ENCODE measurements around the gene VRK1.
A peak's percentile ranks its signal among the peaks of the same experiment; 100 is the strongest.
"Not testable (repeated sequence)": the region's sequence is repeated elsewhere in the genome, so short reads cannot be mapped to it uniquely, and the experiment has no call there.

Gene VRK1

GRCh38 chr14:96796851-96797581, at the start of gene VRK1:
VRK1 (plus strand) TSS chr14:96797382; CDS start chr14:96833472, 36,090 bp downstream.
- peak; percentile 95 for DNase-seq (ENCODE audit: low spot score)

GRCh38 chr14:96747608-96748007, 49.6 kb upstream of the VRK1 start:
- DNase-seq (ENCODE audit: low spot score): no peak

DNA sequence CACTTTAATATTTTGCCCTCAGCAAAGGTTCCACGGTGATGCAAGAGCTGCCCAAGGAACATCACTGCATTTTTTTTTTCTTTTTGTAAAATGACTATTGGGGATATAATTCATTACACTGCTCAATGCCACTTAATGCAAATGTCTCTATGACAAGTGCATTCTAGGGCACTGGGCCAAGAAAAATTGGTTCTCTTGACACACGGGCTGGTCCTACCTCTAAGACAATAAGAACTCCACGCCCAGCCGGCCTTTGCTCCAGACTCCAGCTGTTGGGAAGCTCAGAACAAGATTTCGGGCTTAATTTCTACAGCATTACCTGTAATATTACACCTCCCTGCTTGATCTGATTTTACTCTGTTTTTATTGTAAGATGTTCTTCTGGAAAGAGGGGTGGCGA, 48.8 kb upstream of the VRK1 start:
- DNase-seq (ENCODE audit: low spot score): no peak

GRCh38 chr14:96751505-96751904, 45.7 kb upstream of the VRK1 start:
- no peak for DNase-seq (ENCODE audit: low spot score)

GRCh38 chr14:96752125-96752524, 45.1 kb upstream of the VRK1 start:
- no peak for DNase-seq (ENCODE audit: low spot score)

DNA sequence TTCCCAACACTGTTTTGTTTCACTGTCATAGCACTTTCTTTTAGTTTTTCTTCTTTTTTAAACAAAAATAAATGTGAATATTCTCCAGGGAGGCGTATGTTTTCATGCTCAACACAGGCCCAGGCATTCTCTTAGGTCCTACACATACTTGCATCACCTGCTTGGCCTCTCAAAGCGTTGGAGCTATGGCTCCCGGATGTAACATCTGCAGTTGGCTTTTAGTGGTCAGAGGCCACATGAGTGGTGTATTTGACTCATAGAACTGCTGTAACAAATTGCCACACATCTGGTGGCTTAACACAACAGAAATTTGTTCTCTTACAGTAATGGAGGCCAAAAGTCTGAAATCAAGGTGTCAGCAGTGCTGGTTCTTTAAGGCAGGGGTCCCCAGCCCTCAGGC, 44.6 kb upstream of the VRK1 start:
- DNase-seq (ENCODE audit: low spot score): no peak

DNA sequence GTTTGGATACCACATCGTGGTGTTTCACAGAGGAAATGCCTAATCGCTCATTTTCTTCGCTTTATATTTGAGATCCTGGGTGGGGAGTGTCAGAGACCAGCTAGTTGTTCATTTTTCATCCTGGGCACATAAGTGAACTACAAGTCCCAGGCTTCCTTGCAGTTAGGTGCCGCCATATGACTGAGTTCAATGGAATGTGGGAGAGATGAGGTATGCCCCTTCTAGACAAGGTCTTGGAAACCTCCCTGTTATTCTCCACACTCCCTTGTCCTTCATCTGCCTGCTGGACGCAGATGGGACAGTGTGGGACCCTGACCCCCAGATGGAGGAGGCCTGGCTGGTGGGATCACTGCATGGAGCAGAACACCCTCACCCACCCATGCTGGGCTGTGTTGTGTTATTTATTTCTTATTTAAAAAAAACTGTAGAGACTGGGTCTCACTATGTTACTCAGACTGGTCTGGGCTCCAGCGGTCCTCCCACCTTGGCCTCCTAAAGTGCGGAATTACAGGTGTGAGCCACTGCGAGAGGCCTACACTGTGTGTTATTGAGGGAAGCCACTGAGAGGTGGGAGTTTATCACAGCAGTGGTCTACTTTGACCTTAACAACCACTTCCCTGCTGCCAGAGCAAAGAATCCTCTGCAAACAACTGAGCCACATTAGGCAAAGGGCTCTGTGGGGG, 42.9 kb upstream of the VRK1 start:
- DNase-seq (ENCODE audit: low spot score): no peak

DNA sequence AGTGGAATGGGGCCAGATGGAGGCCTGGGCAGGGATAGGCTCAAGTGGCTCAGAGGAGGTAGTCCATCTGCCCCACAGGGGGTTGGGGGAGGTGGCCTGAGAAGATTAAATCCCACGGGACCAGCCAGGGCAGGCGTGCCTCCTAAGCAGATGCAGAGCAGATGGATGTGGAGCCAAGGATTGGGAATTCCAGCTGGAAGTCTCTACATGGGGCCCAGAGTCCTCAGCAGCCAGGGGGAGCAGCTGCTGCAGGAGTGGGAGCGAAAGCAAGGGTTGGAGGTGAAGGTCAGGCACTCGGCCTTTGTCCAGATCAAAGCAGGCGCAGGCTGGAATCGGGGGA, 42.4 kb upstream of the VRK1 start:
- DNase-seq (ENCODE audit: low spot score): no peak

DNA sequence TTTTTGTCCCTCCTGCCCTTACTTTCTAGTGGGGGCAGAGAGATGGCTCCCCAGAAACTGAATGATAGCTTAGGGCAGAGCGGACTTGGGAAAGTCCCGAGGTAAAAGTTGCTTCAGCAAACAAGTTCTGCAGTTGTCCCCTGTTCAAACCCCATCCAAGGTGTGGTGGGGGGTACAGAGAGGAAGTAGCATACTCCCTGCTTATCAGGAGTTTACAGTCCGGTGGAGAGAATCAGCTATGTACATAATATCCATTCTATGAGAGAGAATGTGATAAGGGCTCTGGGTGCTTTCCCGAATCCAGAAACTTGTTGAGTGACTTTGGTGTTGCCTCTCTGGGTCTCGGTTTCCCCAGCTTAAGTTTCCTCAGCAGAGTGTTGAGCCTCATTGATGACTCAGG, 40.4 kb upstream of the VRK1 start:
- no peak for DNase-seq (ENCODE audit: low spot score)

- DNase-seq (ENCODE audit: low spot score): no peak
Measured at GRCh38 chr14:96757456-96757855, 39.7 kb upstream of the VRK1 start.

GRCh38 chr14:96761066-96761465, 36.1 kb upstream of the VRK1 start:
- DNase-seq (ENCODE audit: low spot score): no peak

- DNase-seq (ENCODE audit: low spot score): peak; percentile 84
Measured at GRCh38 chr14:96762650-96763049, 34.5 kb upstream of the VRK1 start.

DNA sequence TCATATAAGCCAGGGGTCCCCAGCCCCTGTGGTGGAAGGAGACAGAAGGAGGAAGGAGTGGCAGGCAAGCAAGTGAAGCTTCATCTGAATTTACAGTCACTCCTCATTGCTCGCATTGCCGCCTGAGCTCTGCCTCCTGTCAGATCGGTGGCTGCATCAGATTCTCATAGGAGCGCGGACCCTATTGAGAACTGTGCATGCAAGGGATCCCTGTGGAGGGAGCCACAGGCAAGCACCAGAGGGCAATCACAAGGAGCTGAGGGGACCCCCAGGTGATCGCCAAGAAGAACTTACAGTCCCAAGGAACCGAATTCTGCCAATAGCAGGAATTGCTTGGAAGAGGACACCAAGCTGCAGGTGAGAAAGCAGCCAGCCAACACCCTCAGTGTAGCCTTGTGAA, 33.2 kb upstream of the VRK1 start:
- no peak for DNase-seq (ENCODE audit: low spot score)

DNA sequence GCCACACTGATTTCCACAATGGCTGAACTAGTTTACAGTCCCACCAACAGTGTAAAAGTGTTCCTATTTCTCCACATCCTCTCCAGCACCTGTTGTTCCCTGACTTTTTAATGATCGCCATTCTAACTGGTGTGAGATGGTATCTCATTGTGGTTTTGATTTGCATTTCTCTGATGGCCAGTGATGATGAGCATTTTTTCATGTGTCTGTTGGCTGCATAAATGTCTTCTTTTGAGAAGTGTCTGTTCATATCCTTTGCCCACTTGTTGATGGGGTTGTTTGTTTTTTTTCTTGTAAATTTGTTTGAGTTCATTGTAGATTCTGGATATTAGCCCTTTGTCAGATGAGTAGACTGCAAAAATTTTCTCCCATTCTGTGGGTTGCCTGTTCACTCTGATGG, 32.0 kb upstream of the VRK1 start:
- not testable (repeated sequence) for DNase-seq (ENCODE audit: low spot score)

DNA sequence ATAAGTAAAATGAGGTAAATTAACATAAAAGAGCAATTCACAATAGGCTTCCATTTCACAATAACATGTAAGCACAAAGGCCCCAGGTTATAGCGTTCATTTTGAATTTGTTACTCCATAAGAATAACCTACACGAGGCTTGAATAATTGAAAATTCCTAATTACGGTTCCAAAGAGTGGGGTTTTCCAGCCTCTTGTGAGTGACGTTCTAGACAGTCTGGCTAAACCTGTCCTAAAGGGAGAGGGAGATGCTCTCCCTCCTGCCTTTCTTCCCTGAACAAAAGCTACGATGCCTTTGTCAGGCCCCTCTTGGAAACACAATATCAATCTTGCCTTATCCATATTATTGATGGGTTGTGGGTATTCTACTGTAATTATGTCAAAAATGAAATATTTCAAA, 24.3 kb upstream of the VRK1 start:
- DNase-seq (ENCODE audit: low spot score): no peak

- DNase-seq (ENCODE audit: low spot score): no peak
Measured at GRCh38 chr14:96776791-96777190, 20.4 kb upstream of the VRK1 start.

GRCh38 chr14:96780500-96780899, 16.7 kb upstream of the VRK1 start:
- no peak for DNase-seq (ENCODE audit: low spot score)

DNA sequence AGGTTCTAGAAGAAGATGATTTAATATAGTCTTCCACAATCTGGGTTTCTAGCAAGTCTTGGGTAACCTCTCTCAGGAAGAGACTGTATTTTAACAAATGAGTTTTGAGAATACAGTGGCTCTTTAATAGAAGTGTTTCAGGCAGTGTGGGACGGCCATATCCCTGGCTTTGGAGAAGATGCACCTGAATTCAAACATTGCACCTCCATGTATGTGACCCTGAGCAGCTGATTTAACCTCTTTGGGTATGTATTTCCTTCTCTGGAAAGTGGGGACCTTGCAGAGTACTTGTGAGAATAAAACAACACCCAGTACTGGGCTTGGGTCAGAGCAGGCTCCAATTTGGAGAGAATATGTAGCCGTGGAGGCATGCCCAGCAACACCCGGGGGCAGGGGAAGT, 15.8 kb upstream of the VRK1 start:
- no peak for DNase-seq (ENCODE audit: low spot score)

- no peak for DNase-seq (ENCODE audit: low spot score)
Measured at GRCh38 chr14:96782436-96782835, 14.7 kb upstream of the VRK1 start.

DNA sequence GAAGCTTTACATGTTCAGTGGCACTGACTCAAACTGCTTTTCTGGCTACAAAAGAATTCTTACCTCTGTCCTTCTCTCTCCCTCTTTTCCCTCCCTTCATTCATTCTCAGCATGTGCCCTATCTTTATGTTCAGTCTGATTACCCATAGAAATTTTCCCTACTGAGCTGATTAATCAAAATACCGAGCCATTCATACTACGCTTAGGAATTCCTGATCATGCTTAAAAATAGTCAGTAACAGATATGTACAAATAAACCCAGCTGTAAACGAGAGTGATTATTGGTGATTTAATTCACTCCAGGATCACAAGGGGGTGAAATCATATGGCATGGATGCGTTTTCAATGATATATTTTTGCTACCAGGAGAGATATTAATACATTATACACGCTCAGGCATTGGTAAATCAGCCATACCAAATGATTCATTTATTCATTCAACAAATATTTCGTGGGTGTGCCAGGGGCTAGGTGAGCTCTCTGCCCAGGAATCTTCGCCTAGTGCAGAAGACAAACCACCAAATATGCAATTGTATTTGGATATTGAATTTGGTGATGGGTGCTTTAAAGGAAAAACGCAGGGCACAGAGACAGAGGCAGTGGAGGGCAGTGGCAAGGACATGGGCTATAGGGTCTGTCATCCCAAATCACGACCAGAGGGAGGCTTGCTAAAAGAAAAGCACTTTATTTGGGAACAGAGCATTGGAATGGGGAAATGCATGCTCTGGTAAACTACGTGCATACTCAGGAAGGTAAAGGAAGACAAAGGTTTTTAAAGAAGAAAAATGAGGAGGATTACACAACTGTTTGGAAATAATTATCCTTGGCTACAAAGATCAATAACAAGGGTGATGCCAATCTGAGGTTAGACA, 13.9 kb upstream of the VRK1 start:
- DNase-seq (ENCODE audit: low spot score): no peak

- DNase-seq (ENCODE audit: low spot score): no peak
Measured at GRCh38 chr14:96783915-96784224, 13.3 kb upstream of the VRK1 start.

DNA sequence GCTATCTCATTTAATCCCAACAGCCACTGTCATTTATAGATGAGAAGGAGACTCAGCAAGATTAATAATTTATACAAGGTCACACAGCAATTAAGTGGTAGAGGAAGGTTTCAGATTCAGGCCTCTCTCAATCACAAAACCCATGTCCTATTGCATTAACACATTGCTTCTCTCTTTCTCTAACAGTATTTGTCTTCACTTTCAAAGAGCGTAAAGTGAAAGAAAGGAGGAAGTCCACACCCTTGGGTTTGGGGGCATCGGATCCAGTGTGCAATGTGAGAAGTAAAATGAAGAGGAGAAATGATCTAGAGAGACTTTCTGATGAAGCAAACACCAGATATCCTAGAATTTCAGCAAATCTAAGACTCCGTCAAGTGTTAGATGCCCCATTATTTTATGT, 7.0 kb upstream of the VRK1 start:
- no peak for DNase-seq (ENCODE audit: low spot score)

DNA sequence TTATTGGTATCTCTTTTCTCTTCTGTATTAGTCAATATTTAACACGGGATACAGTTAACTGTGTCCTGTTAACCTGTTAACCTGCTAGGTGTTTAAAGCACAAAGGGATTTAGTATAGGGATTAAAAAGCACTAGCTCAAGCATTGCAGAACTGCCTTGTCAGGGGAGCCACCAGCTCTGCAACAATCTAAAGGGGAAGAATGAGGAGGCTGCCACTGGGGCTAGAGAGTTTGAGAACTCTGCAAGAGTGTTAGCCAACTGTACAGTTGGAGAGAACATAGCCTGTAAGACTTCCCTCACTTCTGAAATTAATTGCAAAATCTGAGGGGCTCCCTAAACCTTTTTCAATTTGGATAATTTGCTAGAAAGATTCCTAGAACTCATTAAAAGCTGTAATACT, 6.5 kb upstream of the VRK1 start:
- no peak for DNase-seq (ENCODE audit: low spot score)
